ENCODE data around the gene ALDH6A1.

Gene ALDH6A1

DNA sequence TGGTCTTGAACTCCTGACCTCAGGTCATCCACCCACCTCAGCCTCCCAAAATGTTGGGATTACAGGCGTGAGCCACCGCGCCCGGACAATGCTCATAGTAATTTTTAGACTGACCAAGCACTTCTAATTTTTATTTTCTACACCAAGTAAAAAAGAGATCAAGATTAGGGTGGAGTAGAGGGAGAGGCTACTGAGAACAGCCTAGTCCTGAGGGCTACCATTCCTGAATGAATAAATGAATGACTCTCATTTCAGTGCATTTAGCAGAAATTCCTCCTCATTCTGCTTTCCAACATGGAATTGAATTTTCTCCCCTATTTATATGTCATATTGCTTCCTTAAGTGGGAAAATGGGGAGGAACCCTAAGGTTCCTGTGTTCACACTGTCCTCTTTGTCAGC lies 38.7 kb downstream of the ALDH6A1 start:
- Histone ChIP-seq H3K9me3 (ENCODE audit: control insufficient read depth, insufficient read depth, low read depth, low read length) (no peaks in the 10 kb centered on the region), H3K4me1 (ENCODE audit: control insufficient read depth, insufficient read depth, low read length) (no peaks in the 10 kb centered on the region), H3K27ac (ENCODE audit: extremely low read depth, low read depth, low read length) (no peak overlapping the region), H3K4me3 (ENCODE audit: low read depth, low read length) (no peak overlapping the region), H3K36me3 (ENCODE audit: control insufficient read depth in 2 of 2, insufficient read depth in 1 of 2, low read length in 2 of 2) (no peaks in the 10 kb centered on the region; a peak in 1 of 3 replicates)
- ChIA-PET POLR2A (no interaction called here), CTCF (no interaction called here)
- TF ChIP-seq KLF16 (tag by site-specific recombination; IDR thresholded peaks at IDR 0.05) (no peak), ZFP41 (tag by site-specific recombination; IDR thresholded peaks at IDR 0.05; ENCODE audit: borderline replicate concordance) (no peak), ZNF529 (tag by site-specific recombination; IDR thresholded peaks at IDR 0.05; ENCODE audit: insufficient replicate concordance) (no peak), ZNF514 (tag by site-specific recombination; IDR thresholded peaks at IDR 0.05) (no peak), ZNF670 (tag by site-specific recombination; IDR thresholded peaks at IDR 0.05; ENCODE audit: low read depth) (no peak), ZNF146 (tag by site-specific recombination; IDR thresholded peaks at IDR 0.05) (no peak), ZNF423 (tag by site-specific recombination; IDR thresholded peaks at IDR 0.05) (no peak), FEZF1 (tag by site-specific recombination; IDR thresholded peaks at IDR 0.05) (no peak), ZNF37A (tag by site-specific recombination; IDR thresholded peaks at IDR 0.05) (no peak), ZNF747 (tag by site-specific recombination; IDR thresholded peaks at IDR 0.05) (no peak), SETDB1 (IDR thresholded peaks at IDR 0.05; ENCODE audit: insufficient read length, low read length) (no peak), ZNF433 (tag by site-specific recombination; IDR thresholded peaks at IDR 0.05; ENCODE audit: low read depth) (no peak), ZNF214 (tag by site-specific recombination; IDR thresholded peaks at IDR 0.05; ENCODE audit: borderline replicate concordance) (no peak), ZBTB20 (tag by site-specific recombination; IDR thresholded peaks at IDR 0.05) (no peak), ZFHX2 (tag by site-specific recombination; conservative IDR thresholded peaks at IDR 0.05) (no peak), ZNF626 (tag by site-specific recombination; IDR thresholded peaks at IDR 0.05) (no peak)
- TF ChIP-seq, protein P1, sequence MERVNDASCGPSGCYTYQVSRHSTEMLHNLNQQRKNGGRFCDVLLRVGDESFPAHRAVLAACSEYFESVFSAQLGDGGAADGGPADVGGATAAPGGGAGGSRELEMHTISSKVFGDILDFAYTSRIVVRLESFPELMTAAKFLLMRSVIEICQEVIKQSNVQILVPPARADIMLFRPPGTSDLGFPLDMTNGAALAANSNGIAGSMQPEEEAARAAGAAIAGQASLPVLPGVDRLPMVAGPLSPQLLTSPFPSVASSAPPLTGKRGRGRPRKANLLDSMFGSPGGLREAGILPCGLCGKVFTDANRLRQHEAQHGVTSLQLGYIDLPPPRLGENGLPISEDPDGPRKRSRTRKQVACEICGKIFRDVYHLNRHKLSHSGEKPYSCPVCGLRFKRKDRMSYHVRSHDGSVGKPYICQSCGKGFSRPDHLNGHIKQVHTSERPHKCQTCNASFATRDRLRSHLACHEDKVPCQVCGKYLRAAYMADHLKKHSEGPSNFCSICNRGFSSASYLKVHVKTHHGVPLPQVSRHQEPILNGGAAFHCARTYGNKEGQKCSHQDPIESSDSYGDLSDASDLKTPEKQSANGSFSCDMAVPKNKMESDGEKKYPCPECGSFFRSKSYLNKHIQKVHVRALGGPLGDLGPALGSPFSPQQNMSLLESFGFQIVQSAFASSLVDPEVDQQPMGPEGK (tag by site-specific recombination; IDR thresholded peaks at IDR 0.05), result no peak
- TF ChIP-seq, protein P2, sequence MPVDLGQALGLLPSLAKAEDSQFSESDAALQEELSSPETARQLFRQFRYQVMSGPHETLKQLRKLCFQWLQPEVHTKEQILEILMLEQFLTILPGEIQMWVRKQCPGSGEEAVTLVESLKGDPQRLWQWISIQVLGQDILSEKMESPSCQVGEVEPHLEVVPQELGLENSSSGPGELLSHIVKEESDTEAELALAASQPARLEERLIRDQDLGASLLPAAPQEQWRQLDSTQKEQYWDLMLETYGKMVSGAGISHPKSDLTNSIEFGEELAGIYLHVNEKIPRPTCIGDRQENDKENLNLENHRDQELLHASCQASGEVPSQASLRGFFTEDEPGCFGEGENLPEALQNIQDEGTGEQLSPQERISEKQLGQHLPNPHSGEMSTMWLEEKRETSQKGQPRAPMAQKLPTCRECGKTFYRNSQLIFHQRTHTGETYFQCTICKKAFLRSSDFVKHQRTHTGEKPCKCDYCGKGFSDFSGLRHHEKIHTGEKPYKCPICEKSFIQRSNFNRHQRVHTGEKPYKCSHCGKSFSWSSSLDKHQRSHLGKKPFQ (tag by site-specific recombination; IDR thresholded peaks at IDR 0.05), result no peak

DNA sequence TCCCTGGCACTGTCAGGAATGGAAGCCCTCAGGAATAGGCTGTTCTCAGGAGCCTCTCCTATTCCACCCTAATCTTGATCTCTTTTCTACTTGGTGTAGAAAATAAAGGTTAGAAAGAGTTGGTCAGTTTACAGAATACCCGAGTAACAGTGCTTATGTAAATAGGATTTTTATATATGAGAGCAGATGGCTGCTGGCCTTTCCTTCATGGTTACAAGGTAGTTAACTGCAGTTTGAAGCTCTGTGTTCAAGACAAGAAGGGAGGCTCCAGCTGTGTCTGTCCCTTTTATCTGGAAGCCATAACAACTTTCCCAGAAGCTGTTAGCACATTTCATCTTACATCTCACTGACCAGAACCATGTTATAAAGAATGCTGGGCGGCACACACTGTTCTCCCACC lies 42.0 kb downstream of the ALDH6A1 start:
- H3K4me3 ChIP-seq (ENCODE audit: low read depth, low read length), result no peak overlapping the region
- H3K27ac ChIP-seq (ENCODE audit: extremely low read depth, low read depth, low read length), result no peak overlapping the region
- POLR2A ChIA-PET, result no interaction called here
- no peaks in the 10 kb centered on the region for H3K4me1 ChIP-seq (ENCODE audit: control insufficient read depth, insufficient read depth, low read length)
- no peaks in the 10 kb centered on the region for H3K36me3 ChIP-seq (ENCODE audit: control insufficient read depth in 2 of 2, insufficient read depth in 1 of 2, low read length in 2 of 2)
- CTCF ChIA-PET, result no interaction called here
- H3K9me3 ChIP-seq (ENCODE audit: control insufficient read depth, insufficient read depth, low read depth, low read length), result no peaks in the 10 kb centered on the region
- no peak for TF ChIP-seq KLF16 (tag by site-specific recombination; IDR thresholded peaks at IDR 0.05)
- TF ChIP-seq ZNF544 (tag by site-specific recombination; IDR thresholded peaks at IDR 0.05), result no peak
- TF ChIP-seq YY1 (tag by site-specific recombination; IDR thresholded peaks at IDR 0.05), result no peak
- no peak for TF ChIP-seq SALL2 (tag by site-specific recombination; IDR thresholded peaks at IDR 0.05; ENCODE audit: borderline replicate concordance)
- TF ChIP-seq, protein P3, sequence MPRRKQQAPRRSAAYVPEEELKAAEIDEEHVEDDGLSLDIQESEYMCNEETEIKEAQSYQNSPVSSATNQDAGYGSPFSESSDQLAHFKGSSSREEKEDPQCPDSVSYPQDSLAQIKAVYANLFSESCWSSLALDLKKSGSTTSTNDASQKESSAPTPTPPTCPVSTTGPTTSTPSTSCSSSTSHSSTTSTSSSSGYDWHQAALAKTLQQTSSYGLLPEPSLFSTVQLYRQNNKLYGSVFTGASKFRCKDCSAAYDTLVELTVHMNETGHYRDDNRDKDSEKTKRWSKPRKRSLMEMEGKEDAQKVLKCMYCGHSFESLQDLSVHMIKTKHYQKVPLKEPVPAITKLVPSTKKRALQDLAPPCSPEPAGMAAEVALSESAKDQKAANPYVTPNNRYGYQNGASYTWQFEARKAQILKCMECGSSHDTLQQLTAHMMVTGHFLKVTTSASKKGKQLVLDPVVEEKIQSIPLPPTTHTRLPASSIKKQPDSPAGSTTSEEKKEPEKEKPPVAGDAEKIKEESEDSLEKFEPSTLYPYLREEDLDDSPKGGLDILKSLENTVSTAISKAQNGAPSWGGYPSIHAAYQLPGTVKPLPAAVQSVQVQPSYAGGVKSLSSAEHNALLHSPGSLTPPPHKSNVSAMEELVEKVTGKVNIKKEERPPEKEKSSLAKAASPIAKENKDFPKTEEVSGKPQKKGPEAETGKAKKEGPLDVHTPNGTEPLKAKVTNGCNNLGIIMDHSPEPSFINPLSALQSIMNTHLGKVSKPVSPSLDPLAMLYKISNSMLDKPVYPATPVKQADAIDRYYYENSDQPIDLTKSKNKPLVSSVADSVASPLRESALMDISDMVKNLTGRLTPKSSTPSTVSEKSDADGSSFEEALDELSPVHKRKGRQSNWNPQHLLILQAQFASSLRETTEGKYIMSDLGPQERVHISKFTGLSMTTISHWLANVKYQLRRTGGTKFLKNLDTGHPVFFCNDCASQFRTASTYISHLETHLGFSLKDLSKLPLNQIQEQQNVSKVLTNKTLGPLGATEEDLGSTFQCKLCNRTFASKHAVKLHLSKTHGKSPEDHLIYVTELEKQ (tag by site-specific recombination; IDR thresholded peaks at IDR 0.05; ENCODE audit: borderline replicate concordance), result no peak
- TF ChIP-seq, protein P4, sequence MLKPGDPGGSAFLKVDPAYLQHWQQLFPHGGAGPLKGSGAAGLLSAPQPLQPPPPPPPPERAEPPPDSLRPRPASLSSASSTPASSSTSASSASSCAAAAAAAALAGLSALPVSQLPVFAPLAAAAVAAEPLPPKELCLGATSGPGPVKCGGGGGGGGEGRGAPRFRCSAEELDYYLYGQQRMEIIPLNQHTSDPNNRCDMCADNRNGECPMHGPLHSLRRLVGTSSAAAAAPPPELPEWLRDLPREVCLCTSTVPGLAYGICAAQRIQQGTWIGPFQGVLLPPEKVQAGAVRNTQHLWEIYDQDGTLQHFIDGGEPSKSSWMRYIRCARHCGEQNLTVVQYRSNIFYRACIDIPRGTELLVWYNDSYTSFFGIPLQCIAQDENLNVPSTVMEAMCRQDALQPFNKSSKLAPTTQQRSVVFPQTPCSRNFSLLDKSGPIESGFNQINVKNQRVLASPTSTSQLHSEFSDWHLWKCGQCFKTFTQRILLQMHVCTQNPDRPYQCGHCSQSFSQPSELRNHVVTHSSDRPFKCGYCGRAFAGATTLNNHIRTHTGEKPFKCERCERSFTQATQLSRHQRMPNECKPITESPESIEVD (tag by site-specific recombination; IDR thresholded peaks at IDR 0.05), result no peak
- TF ChIP-seq ZXDB (tag by site-specific recombination; IDR thresholded peaks at IDR 0.05), result no peak
- no peak for TF ChIP-seq ZNF830 (tag by site-specific recombination; IDR thresholded peaks at IDR 0.05; ENCODE audit: low read depth)
- no peak for TF ChIP-seq BCL11B (tag by site-specific recombination; IDR thresholded peaks at IDR 0.05; ENCODE audit: low read depth)
- TF ChIP-seq KLF9 (tag by site-specific recombination; IDR thresholded peaks at IDR 0.05; ENCODE audit: low read depth), result no peak
- no peak for TF ChIP-seq ZNF391 (tag by site-specific recombination; IDR thresholded peaks at IDR 0.05; ENCODE audit: borderline replicate concordance, low read depth)
- no peak for TF ChIP-seq ZNF302 (tag by site-specific recombination; IDR thresholded peaks at IDR 0.05; ENCODE audit: low read depth)

Measured in HEK293 (cell line).